Measurements from ENCODE around the gene BDKRB1. TPM values are rescaled to one million over a fixed set of nuclear protein-coding genes. Genes with fewer than 3 reads are reported as not detected.
A peak's percentile ranks its signal among the peaks of the same experiment; 100 is the strongest.

Gene BDKRB1
- total RNA-seq: 16.7 and 22.5 TPM in 2 replicates
- 5.4 and 32.9 TPM in 2 replicates for polyA plus RNA-seq
- polyA plus RNA-seq (2012): 6.7 and 39.4 TPM in 2 replicates
- 11.7 and 81.0 TPM in 2 replicates for polyA minus RNA-seq (ENCODE audit: low replicate concordance)

DNA sequence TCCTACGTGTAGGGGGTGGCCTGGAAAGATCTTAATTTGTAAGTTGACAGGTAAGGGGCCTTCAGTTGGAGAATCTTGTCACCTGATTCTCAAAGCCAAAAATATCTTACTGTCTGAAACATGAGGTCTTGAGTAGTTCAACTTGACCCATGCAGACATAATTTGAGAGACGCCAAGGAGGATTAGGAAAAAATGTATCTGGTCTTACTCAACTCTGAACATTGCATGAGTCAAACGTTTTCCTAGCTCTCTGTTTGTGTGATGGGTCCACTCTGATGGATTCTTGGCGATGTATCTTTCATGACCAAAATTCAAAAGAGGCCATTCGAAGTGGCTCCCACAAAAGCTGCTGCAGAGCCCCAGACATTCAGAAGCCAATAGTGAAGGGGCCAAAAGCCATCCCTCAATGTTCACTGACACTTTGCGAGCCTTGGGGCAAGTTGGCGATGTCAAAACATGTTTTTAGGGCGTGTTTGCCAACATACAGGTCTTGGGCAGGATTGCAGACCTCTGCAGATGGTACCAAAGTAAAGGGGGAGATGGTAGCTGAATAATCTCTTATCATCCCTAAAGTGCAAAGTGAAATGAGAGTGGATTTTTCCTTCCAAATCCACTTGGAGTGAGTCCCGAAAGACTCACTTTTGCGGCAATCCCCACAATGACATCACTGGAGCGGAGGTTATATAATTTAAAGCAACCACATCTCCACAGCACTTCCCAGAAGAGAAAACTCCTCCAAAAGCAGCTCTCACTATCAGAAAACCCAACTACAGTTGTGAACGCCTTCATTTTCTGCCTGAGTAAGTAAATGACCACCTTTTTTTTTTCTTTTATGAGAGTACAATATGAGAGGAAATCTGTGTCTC lies at the start of gene BDKRB1:
TSS of gene BDKRB1 (plus strand) at position 710 of the 866 bp plus-strand sequence. CDS start 7,473 bp downstream, outside the sequence.
- Histone ChIP-seq H3K4me2 (ENCODE audit: extremely low read depth, insufficient read depth, low read length) (peak within 1 kb of the TSS; percentile 81), H3K9ac (ENCODE audit: insufficient read depth, low read length) (no peak within 1 kb of the TSS), H3K4me3 (replicated peaks in 1 of 4; ENCODE audit: control extremely low read depth in 1 of 4, insufficient read depth in 1 of 4, low read depth in 3 of 4, low read length in 4 of 4) (peak within 1 kb of the TSS; percentile 14 to 52 (median 27)), H4K20me1 (ENCODE audit: control insufficient read depth, extremely low read depth, insufficient read depth, low read length) (no peaks in the 10 kb centered on the region), H3K36me3 (ENCODE audit: control insufficient read depth, insufficient read depth, low read length) (no peaks in the 10 kb centered on the region), H3K9me3 (ENCODE audit: control insufficient read depth, insufficient read depth, low read depth, low read length) (no peaks in the 10 kb centered on the region), H3K79me2 (ENCODE audit: control insufficient read depth, insufficient read depth, low read length) (peaks cover 4% of the 10 kb centered on the region), H2AFZ (ENCODE audit: low read length) (no peak within 1 kb of the TSS), H3K27ac (ENCODE audit: insufficient read depth, low read length) (peak within 1 kb of the TSS; percentile 95), H3K27me3 (ENCODE audit: control insufficient read depth, insufficient read depth, low read length) (no peaks in the 10 kb centered on the region), H3K4me1 (ENCODE audit: control insufficient read depth, extremely low read depth, insufficient read depth, low read length) (peaks cover 33% of the 10 kb centered on the region)
- TF ChIP-seq, protein P1, sequence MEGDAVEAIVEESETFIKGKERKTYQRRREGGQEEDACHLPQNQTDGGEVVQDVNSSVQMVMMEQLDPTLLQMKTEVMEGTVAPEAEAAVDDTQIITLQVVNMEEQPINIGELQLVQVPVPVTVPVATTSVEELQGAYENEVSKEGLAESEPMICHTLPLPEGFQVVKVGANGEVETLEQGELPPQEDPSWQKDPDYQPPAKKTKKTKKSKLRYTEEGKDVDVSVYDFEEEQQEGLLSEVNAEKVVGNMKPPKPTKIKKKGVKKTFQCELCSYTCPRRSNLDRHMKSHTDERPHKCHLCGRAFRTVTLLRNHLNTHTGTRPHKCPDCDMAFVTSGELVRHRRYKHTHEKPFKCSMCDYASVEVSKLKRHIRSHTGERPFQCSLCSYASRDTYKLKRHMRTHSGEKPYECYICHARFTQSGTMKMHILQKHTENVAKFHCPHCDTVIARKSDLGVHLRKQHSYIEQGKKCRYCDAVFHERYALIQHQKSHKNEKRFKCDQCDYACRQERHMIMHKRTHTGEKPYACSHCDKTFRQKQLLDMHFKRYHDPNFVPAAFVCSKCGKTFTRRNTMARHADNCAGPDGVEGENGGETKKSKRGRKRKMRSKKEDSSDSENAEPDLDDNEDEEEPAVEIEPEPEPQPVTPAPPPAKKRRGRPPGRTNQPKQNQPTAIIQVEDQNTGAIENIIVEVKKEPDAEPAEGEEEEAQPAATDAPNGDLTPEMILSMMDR (conservative IDR thresholded peaks at IDR 0.05 in 1 of 2, IDR thresholded peaks at IDR 0.05 in 1 of 2; ENCODE audit: low read depth in 1 of 2, low read length in 2 of 2): no peak
- no peak for TF ChIP-seq EZH2 (IDR thresholded peaks at IDR 0.05; ENCODE audit: low read length, missing control alignments)
- DNase-seq (ENCODE audit: low read depth in 2 of 2): peak; percentile 88 to 92

DNA sequence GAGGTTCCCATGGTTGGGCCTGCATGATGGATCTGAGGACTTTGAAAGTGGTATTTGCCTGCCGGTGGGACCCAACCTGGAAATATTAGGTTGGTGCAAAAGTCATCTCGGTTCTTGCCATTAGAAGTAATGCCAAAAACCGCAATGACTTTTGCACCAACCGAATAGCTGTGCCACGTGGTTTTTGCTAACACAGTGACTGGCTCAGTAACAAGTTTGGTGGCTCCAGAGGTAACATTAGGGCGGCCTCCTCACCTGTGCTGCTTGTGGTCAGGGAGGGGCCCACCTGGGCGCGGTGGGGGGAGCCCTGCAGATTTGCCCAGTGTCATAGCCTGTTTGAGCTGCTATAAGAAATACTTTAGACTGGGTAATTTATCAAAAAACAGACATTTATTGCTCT lies 49.5 kb upstream of the BDKRB1 start:
- H3K79me2 ChIP-seq (ENCODE audit: control insufficient read depth, insufficient read depth, low read length): peaks cover 3% of the 10 kb centered on the region
- no peak for DNase-seq (ENCODE audit: low read depth in 2 of 2)
- no peaks in the 10 kb centered on the region for H3K9me3 ChIP-seq (ENCODE audit: control insufficient read depth, insufficient read depth, low read depth, low read length)
- no peaks in the 10 kb centered on the region for H3K27me3 ChIP-seq (ENCODE audit: control insufficient read depth, insufficient read depth, low read length)
- no peak overlapping the region for H3K9ac ChIP-seq (ENCODE audit: insufficient read depth, low read length)
- H3K4me1 ChIP-seq (ENCODE audit: control insufficient read depth, extremely low read depth, insufficient read depth, low read length): peaks cover 7% of the 10 kb centered on the region
- H3K27ac ChIP-seq (ENCODE audit: insufficient read depth, low read length): no peak overlapping the region
- TF ChIP-seq, protein P1 (conservative IDR thresholded peaks at IDR 0.05 in 1 of 2, IDR thresholded peaks at IDR 0.05 in 1 of 2; ENCODE audit: low read depth in 1 of 2, low read length in 2 of 2): no peak
- no peak for TF ChIP-seq EZH2 (IDR thresholded peaks at IDR 0.05; ENCODE audit: low read length, missing control alignments)
- no peaks in the 10 kb centered on the region for H4K20me1 ChIP-seq (ENCODE audit: control insufficient read depth, extremely low read depth, insufficient read depth, low read length)
- peak overlapping the region; percentile 83 for H3K4me2 ChIP-seq (ENCODE audit: extremely low read depth, insufficient read depth, low read length)
- no peaks in the 10 kb centered on the region for H3K36me3 ChIP-seq (ENCODE audit: control insufficient read depth, insufficient read depth, low read length)
- H3K4me3 ChIP-seq (replicated peaks in 1 of 4; ENCODE audit: control extremely low read depth in 1 of 4, insufficient read depth in 1 of 4, low read depth in 3 of 4, low read length in 4 of 4): peak overlapping the region; percentile 26 to 92 (median 74)
- no peak overlapping the region for H2AFZ ChIP-seq (ENCODE audit: low read length)

DNA sequence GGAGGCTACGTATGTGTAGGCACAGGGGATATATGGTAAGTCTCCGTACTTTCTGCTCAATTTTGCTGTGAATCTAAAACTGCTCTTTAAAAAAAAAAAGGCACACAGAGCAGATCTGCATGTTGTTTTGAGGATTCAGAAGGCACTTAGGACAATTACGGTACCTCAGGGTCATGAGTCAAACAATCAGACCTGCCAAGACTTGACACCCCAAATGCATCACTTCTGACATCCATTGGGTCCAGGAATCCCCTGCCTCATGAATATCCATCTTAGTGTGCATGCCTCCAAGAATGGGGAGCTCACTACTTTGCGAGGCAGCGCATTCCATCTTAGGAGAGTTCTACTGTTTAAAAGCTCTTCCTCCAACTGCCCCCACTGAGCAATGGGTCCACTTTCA lies 48.3 kb upstream of the BDKRB1 start:
- peak overlapping the region in 2 of 4 experiments; percentile 81 to 92 for H3K4me3 ChIP-seq (replicated peaks in 1 of 4; ENCODE audit: control extremely low read depth in 1 of 4, insufficient read depth in 1 of 4, low read depth in 3 of 4, low read length in 4 of 4)
- no peak overlapping the region for H3K9ac ChIP-seq (ENCODE audit: insufficient read depth, low read length)

More for the DNA sequence above, 48.3 kb upstream of the BDKRB1 start:
- Histone ChIP-seq H3K4me1 (ENCODE audit: control insufficient read depth, extremely low read depth, insufficient read depth, low read length) (peaks cover 7% of the 10 kb centered on the region), H3K79me2 (ENCODE audit: control insufficient read depth, insufficient read depth, low read length) (peaks cover 3% of the 10 kb centered on the region), H3K27me3 (ENCODE audit: control insufficient read depth, insufficient read depth, low read length) (no peaks in the 10 kb centered on the region), H4K20me1 (ENCODE audit: control insufficient read depth, extremely low read depth, insufficient read depth, low read length) (no peaks in the 10 kb centered on the region), H3K27ac (ENCODE audit: insufficient read depth, low read length) (no peak overlapping the region), H2AFZ (ENCODE audit: low read length) (no peak overlapping the region), H3K36me3 (ENCODE audit: control insufficient read depth, insufficient read depth, low read length) (no peaks in the 10 kb centered on the region), H3K4me2 (ENCODE audit: extremely low read depth, insufficient read depth, low read length) (no peak overlapping the region), H3K9me3 (ENCODE audit: control insufficient read depth, insufficient read depth, low read depth, low read length) (no peaks in the 10 kb centered on the region)
- DNase-seq (ENCODE audit: low read depth in 2 of 2): no peak
- TF ChIP-seq, protein P1 (conservative IDR thresholded peaks at IDR 0.05 in 1 of 2, IDR thresholded peaks at IDR 0.05 in 1 of 2; ENCODE audit: low read depth in 1 of 2, low read length in 2 of 2): no peak
- TF ChIP-seq EZH2 (IDR thresholded peaks at IDR 0.05; ENCODE audit: low read length, missing control alignments): no peak

Measured in fibroblast of lung (primary cell).